ENCODE results near the gene ERGIC3.

The ERGIC3 gene

GRCh38 chr20:35562541-35563110 is 20.7 kb downstream of the ERGIC3 start:
- TF ChIP-seq, protein P1, sequence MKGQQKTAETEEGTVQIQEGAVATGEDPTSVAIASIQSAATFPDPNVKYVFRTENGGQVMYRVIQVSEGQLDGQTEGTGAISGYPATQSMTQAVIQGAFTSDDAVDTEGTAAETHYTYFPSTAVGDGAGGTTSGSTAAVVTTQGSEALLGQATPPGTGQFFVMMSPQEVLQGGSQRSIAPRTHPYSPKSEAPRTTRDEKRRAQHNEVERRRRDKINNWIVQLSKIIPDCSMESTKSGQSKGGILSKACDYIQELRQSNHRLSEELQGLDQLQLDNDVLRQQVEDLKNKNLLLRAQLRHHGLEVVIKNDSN (IDR thresholded peaks at IDR 0.05) = no peak
- TF ChIP-seq CEBPB (IDR thresholded peaks at IDR 0.05) (no peak), ZBTB7A (IDR thresholded peaks at IDR 0.05; ENCODE audit: low read depth) (no peak), RAD21 (IDR thresholded peaks at IDR 0.05; ENCODE audit: low read depth) (no peak), TAF1 (IDR thresholded peaks at IDR 0.05; ENCODE audit: low read depth) (no peak), EP300 (IDR thresholded peaks at IDR 0.05; ENCODE audit: borderline replicate concordance) (no peak), EGR1 (IDR thresholded peaks at IDR 0.05) (no peak), FOXM1 (IDR thresholded peaks at IDR 0.05; ENCODE audit: borderline replicate concordance, low read depth) (no peak), TCF12 (IDR thresholded peaks at IDR 0.05; ENCODE audit: low read depth) (no peak), TEAD4 (IDR thresholded peaks at IDR 0.05) (no peak), NFIC (IDR thresholded peaks at IDR 0.05) (no peak), CREB1 (IDR thresholded peaks at IDR 0.05; ENCODE audit: low read depth) (no peak)
- TF ChIP-seq, protein P2, sequence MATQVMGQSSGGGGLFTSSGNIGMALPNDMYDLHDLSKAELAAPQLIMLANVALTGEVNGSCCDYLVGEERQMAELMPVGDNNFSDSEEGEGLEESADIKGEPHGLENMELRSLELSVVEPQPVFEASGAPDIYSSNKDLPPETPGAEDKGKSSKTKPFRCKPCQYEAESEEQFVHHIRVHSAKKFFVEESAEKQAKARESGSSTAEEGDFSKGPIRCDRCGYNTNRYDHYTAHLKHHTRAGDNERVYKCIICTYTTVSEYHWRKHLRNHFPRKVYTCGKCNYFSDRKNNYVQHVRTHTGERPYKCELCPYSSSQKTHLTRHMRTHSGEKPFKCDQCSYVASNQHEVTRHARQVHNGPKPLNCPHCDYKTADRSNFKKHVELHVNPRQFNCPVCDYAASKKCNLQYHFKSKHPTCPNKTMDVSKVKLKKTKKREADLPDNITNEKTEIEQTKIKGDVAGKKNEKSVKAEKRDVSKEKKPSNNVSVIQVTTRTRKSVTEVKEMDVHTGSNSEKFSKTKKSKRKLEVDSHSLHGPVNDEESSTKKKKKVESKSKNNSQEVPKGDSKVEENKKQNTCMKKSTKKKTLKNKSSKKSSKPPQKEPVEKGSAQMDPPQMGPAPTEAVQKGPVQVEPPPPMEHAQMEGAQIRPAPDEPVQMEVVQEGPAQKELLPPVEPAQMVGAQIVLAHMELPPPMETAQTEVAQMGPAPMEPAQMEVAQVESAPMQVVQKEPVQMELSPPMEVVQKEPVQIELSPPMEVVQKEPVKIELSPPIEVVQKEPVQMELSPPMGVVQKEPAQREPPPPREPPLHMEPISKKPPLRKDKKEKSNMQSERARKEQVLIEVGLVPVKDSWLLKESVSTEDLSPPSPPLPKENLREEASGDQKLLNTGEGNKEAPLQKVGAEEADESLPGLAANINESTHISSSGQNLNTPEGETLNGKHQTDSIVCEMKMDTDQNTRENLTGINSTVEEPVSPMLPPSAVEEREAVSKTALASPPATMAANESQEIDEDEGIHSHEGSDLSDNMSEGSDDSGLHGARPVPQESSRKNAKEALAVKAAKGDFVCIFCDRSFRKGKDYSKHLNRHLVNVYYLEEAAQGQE (IDR thresholded peaks at IDR 0.05; ENCODE audit: low read depth) = no peak
- TF ChIP-seq, protein P3, sequence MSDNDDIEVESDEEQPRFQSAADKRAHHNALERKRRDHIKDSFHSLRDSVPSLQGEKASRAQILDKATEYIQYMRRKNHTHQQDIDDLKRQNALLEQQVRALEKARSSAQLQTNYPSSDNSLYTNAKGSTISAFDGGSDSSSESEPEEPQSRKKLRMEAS (IDR thresholded peaks at IDR 0.05) = no peak

- TF ChIP-seq TAF1 (IDR thresholded peaks at IDR 0.05; ENCODE audit: low read depth) = no peak
- TF ChIP-seq, protein P1 (IDR thresholded peaks at IDR 0.05) = no peak
Measured at GRCh38 chr20:35563834-35564233, 22.0 kb downstream of the ERGIC3 start.

GRCh38 chr20:35564905-35565304 is 23.0 kb downstream of the ERGIC3 start:
- TF ChIP-seq TAF1 (IDR thresholded peaks at IDR 0.05; ENCODE audit: low read depth) = no peak
- no peak for TF ChIP-seq YY1 (IDR thresholded peaks at IDR 0.05; ENCODE audit: low read depth)
- no peak for TF ChIP-seq CEBPB (IDR thresholded peaks at IDR 0.05)
- no peak for TF ChIP-seq EP300 (IDR thresholded peaks at IDR 0.05; ENCODE audit: borderline replicate concordance)
- TF ChIP-seq EGR1 (IDR thresholded peaks at IDR 0.05) = no peak
- TF ChIP-seq, protein P1 (IDR thresholded peaks at IDR 0.05) = no peak
- TF ChIP-seq TCF12 (IDR thresholded peaks at IDR 0.05; ENCODE audit: low read depth) = no peak
- no peak for TF ChIP-seq FOXM1 (IDR thresholded peaks at IDR 0.05; ENCODE audit: borderline replicate concordance, low read depth)
- TF ChIP-seq NFIC (IDR thresholded peaks at IDR 0.05) = no peak
- TF ChIP-seq CREB1 (IDR thresholded peaks at IDR 0.05; ENCODE audit: low read depth) = no peak
- TF ChIP-seq, protein P2 (IDR thresholded peaks at IDR 0.05; ENCODE audit: low read depth) = no peak
- TF ChIP-seq ZBTB7A (IDR thresholded peaks at IDR 0.05; ENCODE audit: low read depth) = no peak
- no peak for TF ChIP-seq RAD21 (IDR thresholded peaks at IDR 0.05; ENCODE audit: low read depth)
- no peak for TF ChIP-seq TEAD4 (IDR thresholded peaks at IDR 0.05)
- TF ChIP-seq, protein P3 (IDR thresholded peaks at IDR 0.05) = no peak

GRCh38 chr20:35568645-35569044 is 26.8 kb downstream of the ERGIC3 start:
- no peak for TF ChIP-seq TAF1 (IDR thresholded peaks at IDR 0.05; ENCODE audit: low read depth)
- no peak for TF ChIP-seq YY1 (IDR thresholded peaks at IDR 0.05; ENCODE audit: low read depth)
- TF ChIP-seq RAD21 (IDR thresholded peaks at IDR 0.05; ENCODE audit: low read depth) = peak; percentile 51

DNA sequence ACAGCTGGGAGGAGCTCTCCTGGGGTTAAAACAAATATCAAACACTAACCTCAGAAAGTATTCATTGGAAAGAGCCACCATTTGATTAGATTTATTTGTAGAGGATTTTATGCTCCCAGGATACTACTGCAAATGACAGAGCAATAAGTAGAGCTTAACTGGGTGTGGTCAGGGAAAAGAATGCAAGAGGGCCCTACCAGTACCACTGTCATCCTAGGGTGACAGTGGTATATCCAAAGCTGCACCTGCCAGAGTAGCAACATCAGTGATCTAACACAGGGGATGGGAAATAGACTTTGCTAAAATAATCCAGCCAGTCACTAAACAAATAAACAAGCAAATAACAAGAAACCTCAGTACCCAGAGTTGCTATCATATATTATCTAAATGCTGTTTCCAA is 29.7 kb downstream of the ERGIC3 start:
- no peak for TF ChIP-seq RAD21 (IDR thresholded peaks at IDR 0.05; ENCODE audit: low read depth)
- no peak for TF ChIP-seq ZBTB7A (IDR thresholded peaks at IDR 0.05; ENCODE audit: low read depth)
- TF ChIP-seq, protein P3 (IDR thresholded peaks at IDR 0.05) = no peak
- TF ChIP-seq FOXM1 (IDR thresholded peaks at IDR 0.05; ENCODE audit: borderline replicate concordance, low read depth) = no peak
- TF ChIP-seq TCF12 (IDR thresholded peaks at IDR 0.05; ENCODE audit: low read depth) = no peak
- TF ChIP-seq CREB1 (IDR thresholded peaks at IDR 0.05; ENCODE audit: low read depth) = no peak

DNA sequence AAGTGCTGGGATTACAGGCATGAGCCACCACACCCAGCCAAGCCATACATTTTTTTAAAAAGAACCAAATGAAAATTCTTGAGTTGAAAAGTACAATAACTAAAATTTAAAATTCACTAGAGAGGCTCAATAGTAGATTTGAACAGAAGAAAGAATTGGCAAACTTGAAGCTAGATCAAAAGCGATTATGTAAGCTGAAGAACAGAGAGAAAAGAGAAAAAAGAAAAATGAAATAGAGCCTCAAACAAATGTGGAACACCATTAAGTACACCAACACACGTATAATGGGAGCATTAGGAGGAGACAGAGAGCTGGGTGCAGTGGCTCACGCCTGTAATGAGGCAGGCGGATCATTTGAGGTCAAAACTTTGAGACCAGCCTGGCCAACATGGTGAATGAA is 31.0 kb downstream of the ERGIC3 start:
- TF ChIP-seq TAF1 (IDR thresholded peaks at IDR 0.05; ENCODE audit: low read depth) = no peak
- no peak for TF ChIP-seq TCF12 (IDR thresholded peaks at IDR 0.05; ENCODE audit: low read depth)
- no peak for TF ChIP-seq EP300 (IDR thresholded peaks at IDR 0.05; ENCODE audit: borderline replicate concordance)
- TF ChIP-seq CEBPB (IDR thresholded peaks at IDR 0.05) = no peak
